AG08396 (cell line): ENCODE data around the gene UPF3A.
"Not testable (repeated sequence)": the region's sequence is repeated elsewhere in the genome, so short reads cannot be mapped to it uniquely, and the experiment has no call there.

Source experiments
- DNase-seq: peaks from one replicate; pipeline ENCODE4 v3.0.0; 2012; ENCODE audit warnings: low spot score, mixed read lengths

UPF3A gene

DNA sequence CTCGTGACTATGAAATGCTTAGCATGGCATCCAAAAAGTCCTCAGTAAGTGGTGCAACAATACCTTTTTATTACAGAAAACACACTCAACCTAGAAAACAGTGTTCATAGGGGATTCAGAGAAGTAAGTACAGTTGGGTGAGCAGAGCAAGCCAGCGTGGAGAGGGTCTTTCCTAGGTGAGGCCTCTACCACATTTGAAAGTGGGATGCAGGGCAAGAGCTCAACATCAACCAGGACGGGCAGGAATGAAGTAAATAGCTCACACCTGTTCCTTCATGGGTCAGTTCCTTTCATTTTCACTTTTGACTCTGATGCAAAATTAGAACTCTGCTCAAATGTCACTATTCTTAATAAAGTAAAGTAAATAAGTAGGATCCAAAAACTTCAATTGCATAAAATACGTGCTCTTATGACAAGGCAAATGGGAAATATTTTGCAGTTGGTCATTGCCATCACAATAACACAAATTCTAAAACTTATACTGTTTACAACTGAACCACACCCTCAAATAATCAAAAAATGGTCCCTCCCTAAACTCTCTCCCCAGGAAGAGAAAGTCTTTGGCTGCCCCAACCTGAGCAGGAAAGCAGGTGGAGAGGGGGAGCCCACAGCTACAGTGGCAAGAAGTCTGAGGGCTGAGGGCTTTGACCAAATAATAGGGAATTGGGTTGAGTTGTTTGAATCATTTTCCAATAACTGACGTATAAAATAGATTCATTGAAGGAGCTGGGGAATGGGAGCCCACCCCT lies 53.1 kb downstream of the UPF3A start:
- DNase-seq = no peak

DNA sequence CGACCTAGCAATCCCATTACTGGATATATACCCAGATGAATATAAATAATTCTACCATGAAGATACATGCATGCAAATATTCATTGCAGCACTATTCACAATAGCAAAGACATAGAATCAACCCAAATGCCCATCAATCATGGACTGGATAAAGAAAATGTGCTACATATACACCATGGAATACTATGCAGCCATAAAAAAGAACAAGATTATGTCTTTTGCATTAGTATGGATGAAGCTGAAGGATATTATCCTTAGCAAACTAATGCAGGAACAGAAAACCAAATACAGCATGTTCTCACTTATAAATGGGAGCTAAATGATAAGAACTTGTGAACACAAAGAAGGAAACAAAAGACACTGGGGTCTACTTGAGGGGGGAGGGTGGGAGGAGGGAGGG lies 55.1 kb downstream of the UPF3A start:
- DNase-seq = not testable (repeated sequence)

DNA sequence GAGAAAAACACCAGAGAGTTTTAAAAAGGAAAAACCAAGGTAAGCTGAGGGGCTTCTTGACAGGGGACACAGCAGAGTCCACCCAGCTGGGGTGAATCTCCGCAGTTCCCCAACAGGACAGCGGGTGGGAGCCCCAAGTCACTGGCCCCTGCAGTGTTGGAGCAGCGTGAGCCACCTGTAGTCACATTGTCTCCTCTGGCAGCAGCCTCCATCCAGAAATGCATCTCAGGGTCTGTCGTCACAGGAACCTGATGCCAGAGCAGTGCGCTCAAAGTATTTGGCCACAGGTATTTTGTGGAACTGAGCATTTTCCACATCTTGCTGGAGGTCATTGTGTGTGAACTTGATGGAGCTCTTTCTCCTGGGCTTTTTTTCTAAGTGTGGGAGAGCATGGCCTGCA lies 57.6 kb downstream of the UPF3A start:
- no peak for DNase-seq

DNA sequence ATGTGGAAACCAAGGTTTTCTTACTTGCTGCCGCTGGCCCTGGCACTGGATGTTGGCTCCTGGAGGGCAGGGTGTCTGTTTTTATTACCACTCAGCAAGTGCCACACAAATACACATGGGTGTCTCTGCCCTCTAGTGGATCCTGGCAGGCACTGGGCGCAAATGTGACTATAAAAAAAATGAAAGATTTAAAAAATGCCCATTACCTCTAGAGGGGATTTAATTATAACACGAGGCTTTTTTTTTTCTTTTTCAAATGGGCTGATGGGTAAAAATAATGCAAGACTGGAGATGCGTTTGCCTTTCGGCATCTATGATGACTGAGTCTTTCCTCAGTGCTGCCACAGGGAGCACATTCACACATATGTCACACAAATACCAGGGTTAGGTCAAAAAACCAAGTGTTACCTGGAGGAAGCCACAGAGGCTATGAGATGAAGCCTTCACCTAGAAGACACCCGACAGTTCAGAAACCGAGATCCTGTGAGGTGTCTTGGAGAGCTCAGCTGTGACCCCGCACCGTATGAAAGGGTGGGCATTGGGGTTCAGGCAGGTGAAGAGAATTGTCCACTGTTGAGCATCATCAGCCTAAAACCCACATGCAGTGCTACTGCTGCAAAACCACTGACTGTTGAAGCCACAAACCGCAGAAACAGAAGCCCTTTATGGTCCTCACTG lies 58.6 kb downstream of the UPF3A start:
- peak; percentile 47 for DNase-seq

DNA sequence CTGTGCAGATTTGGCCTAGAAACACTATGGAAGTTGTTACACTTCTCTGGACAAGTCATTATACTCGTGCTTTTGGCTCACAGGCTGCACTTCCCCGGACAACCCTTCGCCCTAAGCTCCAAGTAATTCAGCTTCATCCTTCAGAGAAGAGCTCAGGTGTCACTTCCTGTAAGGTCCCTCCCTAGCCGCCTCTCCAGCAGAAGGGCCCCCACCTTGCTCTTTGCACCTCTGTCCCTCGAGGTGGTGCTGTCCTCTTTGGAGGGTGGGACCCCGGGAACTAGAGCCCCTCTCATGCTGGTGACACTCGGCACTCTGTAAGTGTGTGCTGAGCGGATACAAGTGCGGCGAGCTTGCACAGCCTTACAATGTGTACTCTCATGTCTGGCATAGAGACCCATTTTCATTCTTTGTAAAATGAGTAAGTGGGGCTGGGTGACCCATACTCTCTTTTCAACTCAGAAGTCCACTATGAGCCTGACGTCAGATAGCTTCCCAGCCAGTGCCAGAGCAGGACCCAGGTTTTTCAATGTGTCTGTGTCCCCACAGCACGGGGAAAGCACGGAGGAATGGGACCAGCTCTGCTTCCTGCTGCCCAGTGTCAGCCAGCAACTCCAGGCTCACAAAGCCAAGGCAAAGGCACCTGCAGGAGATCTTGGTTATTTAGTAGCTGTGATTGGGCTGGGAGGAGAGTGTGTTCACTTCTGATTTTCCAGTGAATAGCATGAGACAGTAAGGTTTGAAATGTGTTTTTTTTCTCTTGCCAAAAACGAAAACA lies 59.8 kb downstream of the UPF3A start:
- DNase-seq = no peak

DNA sequence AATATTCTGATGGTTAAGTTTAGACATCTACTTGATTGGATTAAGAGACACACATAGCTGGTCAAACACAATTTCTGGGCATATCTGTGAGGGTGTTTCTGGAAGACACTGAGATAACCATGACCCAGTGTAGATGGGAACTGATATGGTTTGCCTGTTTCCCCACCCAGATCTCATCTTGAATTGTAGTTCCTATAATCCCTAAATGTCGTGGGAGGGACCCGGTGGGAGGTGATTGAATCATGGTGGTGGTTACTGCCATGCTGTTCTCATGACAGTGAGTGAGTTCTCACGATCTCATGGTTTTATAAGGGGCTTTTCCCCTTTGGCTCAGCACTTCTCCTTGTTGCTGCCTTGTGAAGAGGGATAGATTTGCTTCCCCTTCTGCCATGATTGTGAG lies 65.9 kb downstream of the UPF3A start:
- DNase-seq = not testable (repeated sequence)

DNA sequence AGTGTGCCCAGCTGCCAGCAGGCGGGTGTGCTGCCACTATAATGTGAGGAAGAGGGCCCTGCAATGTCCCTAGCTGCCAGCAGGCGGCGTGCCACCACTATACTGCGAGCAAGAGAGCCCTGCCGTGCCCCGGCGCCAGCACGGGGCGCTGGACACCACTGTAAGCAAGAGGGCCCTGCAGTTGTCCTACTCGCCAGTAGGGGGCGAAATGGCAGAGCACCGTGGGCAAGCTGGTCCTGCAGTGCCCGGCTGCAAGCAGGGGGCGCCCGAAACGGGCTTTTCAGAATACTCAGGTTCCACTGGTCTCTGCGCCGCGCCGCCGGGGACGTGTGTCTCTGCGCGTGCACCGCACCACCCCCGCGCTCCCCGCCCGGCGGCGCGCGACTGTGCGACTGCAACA lies 71.4 kb downstream of the UPF3A start:
- DNase-seq = not testable (repeated sequence)

DNA sequence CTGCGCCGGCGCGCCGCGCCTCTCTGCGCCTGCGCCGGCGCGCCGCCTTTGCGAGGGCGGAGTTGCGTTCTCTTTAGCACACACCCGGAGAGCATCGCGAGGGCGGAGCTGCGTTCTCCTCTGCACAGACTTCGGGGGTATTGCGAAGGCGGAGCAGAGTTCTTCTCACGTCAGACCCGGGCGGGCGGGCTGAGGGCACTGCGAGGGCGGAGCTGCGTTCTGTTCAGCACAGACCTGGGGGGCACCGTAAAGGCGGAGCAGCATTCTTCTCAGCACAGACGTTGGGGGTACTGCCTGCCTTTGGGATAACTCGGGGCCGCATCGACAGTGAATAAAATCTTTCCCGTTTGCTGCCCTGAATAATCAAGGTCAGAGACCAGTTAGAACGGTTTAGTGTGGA lies 72.0 kb downstream of the UPF3A start:
- DNase-seq = not testable (repeated sequence)
